ENCODE results near the gene ARHGAP31.

- TF ChIP-seq CTCF (IDR thresholded peaks at IDR 0.05; ENCODE audit: insufficient read depth, low read length, poor library complexity, severe bottlenecking) (no peak), EZH2phosphoT487 (conservative IDR thresholded peaks at IDR 0.05; ENCODE audit: low read length) (no peak)
Measured at GRCh38 chr3:119468041-119468440, 173.9 kb downstream of the ARHGAP31 start.

Measured in SU-DHL-6 (cell line).